GM18526 (cell line): ENCODE data around the gene DDR2.

Experiments
- POLR2A ChIP-seq: IDR thresholded peaks from 3 replicates; pipeline ENCODE4 v1.6.1; 2011; ENCODE audit not compliant: insufficient read length; ENCODE audit errors: extremely low read depth

Gene DDR2

DNA sequence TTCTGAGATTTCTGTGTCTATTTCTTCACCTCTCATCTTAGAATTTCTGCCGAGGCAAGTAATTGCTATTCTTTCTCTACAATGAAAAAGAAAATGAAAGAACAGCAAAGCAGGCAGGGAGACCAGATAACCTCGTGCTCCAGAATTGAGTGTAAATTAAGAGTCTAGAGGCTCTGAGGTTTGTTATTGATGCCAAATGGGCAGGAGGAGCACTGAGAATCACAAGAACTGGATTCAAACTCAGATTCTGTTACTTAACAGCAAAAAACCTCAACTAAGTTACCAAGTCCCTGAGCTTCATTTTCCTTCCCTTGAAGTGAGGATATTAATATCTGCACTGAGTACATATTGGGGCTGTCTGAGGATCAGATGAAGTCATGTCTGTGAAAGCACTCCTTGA lies 5.5 kb upstream of the DDR2 start:
- no peak for TF ChIP-seq POLR2A

DNA sequence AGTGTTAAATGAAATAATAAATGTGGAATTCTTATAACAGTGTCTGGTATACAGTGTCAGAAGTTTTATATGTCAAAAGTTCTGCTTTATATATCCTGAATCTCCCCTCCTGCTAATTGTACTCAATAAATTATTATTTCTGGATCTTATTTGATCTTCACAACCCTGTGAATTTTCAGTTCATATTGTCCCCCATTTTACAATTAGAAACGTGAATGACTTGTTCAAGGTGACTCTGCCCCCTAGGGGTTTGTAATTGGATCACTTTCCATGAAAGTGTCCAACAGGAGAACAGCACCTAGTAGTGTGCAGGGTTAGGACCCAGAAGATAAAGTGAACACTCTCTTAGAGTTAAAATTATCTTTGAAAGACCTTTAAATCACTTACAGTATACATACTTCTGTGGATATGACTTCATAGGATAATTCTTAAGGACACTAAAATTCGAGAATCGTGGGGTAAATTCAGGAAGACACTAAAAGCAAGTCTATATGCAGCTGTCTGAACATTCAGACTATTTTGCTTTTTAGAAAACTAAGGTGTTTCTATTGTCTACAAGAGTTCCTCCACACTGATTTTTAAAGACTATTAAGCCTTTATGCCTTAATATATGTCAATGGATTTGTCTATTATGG lies 4.5 kb upstream of the DDR2 start:
- no peak for TF ChIP-seq POLR2A

DNA sequence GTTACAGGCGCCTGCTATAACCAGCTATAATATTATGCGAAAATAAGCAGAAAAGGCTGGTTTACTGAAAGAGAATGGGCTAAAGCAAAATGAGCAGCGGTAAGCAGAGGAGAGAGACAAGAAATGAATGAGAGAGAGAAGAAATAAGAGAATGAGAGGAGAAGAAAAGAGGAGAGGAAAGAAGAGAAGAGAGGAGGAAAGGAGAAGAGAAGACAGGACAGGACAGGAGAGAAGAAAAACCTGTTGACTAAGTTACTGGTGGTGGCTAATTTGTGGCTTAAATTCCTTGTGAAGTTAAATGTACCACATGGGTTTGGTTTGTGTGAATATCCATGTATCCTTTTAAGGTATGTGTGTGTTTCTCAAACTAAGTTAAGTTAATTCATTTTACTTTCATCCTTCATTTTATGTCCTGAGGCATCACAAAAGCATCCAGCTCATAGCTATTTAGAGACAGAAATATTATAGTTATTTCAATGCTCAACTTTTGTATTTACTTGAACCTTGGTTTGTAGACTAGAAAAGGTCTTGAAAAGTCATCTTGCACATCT lies 3.1 kb upstream of the DDR2 start:
- no peak for TF ChIP-seq POLR2A

DNA sequence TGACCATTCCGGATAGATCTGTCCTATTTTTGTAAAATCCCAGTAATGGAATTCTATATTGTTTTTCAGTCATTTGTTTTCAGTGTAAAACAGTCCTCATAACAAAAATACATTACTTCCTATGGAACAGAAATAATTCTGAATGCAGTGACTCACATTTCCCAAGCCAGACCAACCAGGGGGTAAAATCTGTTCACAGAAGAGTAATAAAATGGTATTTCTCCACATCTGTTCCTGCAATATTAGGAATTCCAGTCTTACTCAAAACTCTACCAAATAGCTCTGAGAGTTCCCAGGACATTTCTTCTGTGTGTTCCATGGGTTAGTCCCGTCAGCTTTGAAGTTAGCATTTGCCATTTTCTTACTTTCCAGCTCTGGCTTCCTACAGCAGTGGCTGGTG lies 2.6 kb upstream of the DDR2 start:
- TF ChIP-seq POLR2A: no peak

DNA sequence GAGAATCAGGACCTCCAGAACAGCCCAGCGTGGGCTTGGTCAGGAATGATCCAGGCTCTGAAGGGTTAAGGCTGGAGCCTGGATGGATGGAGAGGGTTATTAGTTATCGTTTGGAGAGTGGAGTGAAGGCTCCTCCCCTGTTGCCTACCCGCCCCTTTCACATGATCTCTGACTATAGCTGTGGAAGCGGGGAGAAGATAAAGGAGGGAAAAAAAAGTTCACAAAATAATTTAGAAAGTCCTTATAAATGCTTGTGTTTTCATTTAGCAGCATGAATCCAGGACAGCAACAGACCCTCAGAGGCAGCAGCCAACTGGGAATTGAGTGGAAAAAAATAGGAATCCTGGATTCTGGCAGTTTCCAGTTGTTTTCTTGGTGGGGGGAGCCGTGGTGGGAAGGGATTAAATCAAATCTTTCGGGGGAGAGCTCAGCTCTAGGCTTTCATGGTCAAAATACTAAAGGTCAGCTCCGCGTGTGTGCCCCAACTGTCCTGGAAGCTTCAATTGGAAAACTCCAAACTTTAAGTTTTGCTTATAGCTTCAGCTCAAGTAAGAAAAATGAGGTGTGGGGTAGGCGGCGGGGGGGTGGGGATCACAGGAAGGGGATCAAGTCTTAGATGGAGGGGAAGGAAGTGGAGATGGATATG lies 595 bp upstream of the DDR2 start:
- no peak for TF ChIP-seq POLR2A

DNA sequence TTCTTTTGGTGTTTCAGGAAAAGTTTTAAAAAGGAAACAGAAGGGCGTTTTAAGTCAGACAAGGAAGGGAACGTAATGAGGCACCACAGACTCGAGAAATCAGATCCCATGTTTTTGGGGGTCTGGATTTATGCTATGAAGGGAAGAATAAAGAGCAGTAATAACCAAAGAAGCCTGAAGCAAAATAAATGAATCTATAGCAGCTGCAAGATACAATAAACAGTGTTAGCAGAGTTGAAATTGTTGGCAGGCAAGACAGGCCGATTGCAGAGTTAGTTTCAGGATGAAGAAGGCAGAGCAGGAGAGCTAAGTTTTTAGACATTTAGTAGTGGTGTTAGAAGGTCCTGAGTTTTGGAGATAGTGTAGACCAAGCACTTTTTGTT lies 425 bp downstream of the DDR2 start:
- TF ChIP-seq POLR2A: no peak

DNA sequence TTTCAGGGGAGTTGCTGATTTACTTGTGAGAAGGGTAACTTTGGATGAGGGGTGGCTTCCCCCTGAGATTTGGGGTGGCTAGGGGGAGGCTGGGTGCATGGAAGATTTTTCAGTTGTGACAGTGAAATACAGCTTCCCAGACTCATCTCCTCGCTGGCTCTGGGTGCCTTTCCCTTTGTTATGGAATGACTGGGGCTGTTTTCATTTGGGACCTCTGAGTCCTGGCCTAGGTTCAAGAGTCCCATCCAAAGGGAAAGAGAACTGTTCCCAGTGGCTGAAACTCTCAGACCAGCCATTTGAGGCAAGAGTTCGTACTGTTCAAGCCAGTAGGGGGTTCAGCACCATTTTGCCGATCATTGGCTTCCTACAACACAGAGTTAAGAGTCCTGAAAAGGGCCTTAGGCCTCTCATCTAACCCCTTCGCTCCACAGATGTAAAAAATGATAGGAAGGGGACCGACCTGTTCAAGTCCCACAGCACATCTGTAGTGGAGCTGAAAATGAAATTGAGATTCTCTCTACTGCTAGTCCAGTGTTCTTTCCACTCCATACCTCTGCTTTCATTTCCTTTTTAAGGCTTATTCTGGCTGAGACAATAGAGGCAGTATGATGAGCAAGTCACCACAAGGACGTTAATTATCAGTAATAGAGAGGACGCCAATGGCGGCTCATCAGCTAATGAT lies 958 bp downstream of the DDR2 start:
- TF ChIP-seq POLR2A: no peak

DNA sequence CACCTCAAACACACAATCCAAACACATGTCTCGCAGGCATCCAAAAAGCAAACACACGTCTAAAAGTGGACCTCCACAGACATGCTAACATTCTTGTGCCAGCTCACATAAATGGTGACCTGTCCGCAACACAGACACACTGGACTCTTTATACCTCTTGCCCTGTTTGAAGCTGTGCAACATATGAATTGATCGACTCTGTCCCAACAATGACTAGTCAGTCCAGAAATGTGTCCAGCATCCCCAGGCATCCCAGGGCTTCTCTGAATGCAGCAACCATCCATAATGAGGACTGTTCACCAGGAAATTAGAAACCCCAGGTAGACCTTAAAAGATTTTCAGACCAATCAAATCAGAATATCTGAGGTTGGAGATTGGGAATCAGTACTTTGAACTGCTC lies 3.2 kb downstream of the DDR2 start:
- TF ChIP-seq POLR2A: no peak

DNA sequence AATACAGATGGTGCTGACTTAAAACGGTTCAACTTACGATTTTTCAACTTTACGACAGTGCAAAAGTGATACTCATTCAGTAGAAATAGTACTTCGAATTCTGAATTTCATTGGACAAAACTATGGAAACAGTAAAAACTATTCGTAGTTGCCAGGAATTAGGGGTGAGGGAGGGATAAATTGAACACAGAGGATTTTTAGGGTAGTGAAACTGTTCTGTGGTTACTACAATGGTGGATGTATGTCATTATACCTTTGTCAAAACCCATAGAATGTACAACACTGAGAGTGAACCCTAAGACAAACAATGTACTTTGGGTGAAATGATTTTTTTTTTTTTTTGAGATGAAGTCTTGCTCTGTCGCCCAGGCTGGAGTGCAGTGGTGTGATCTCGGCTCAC lies 7.5 kb downstream of the DDR2 start:
- TF ChIP-seq POLR2A: no peak

DNA sequence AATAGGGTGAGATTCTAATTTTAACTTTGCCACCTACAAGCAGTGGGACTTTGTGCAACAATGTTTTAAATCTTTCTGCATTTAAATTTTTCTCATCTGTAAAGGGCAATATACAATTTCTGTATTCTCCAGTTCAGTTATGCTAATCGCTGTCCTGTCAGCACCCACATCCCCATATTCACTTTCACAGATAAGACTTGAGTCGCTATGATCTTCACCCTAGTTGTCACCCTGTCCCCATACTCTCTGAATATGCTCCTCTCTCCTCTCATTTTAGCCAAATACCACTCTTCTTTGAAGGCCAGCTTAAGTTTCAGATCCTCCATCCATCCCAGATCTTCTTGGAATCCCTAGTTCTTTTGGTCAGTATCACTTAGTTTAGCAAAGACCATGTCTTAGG lies 8.8 kb downstream of the DDR2 start:
- TF ChIP-seq POLR2A: no peak

DNA sequence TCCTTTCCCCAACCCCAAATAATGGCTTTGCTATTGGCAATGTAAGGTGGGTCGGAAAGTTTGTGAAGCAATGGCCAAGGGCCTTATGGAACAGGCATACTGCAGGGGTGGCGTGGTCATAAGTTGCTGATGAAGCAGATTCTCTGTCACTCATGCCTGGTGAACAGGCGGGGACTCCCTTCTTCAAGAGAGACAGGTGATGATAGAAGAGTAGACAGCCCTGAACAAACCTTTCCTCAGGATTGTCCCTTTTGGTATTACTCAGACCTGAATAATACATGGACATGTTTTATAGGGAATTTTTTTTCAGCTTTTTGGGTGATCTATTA lies 12.7 kb downstream of the DDR2 start:
- no peak for TF ChIP-seq POLR2A

DNA sequence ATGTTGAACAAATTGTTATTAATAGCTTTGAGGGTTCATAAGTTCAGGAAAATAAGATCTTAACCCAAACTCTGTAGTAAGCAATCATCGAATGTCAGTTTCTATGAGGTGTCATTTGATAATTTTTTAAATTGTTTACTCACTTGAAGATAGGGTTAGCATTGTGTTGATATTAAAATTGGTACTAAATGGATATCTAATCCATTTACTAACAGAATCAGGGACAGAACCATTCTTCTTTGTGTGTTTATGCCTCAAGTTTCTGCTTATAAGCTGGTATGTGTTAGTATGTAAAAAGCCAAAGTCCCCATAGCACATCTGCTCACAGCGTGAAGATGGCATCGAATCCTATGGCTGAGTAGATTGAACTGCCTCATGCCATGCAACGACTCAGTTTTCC lies 13.4 kb downstream of the DDR2 start:
- TF ChIP-seq POLR2A: no peak

DNA sequence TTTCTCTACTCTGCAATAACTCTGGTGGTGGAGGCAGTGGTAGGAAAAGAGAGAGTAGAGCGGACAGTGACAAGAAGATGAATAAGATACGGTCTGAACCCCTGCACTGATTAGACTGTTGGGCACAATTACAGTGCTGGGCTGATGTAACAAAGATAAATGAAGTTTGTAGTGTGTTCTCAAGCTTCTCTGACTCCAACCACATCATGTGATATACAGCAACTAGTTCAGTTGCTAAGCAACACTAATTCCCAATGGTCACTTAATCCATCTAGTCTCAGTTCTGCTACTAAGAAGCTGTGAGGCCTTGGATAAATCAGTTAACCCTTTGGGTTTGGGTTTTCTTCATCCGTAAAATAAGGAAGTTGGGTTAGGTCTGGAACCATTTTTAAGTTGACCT lies 17.3 kb downstream of the DDR2 start:
- TF ChIP-seq POLR2A: no peak

DNA sequence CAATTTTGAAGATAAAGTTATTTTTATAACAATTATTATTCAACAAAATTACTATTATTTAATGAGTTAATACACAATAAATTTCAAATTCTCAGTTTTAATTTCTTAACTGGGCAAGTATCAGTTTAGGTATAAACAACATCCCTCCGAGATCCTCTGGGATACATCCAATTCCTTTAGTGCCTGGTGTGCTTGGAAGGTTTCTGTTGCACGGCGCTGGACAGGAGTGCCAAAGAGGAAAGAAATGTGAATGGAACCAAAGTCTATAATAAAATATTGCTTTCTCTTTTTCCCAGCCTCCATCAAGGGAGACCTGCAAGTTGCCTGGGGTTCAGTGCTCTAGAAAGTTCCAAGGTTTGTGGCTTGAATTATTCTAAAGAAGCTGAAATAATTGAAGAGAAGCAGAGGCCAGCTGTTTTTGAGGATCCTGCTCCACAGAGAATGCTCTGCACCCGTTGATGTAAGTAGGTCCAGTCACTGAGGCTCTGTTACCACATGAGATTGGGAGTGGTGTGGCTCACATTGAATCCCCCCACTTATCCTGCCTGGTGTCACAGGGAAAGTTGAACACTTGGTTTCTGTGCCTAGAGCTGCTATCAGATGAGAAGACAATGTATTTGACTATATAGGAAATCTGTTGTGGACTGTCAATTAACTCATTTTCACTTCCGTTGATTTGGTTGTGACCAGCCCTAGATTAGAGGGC lies 22.8 kb downstream of the DDR2 start:
- no peak for TF ChIP-seq POLR2A

DNA sequence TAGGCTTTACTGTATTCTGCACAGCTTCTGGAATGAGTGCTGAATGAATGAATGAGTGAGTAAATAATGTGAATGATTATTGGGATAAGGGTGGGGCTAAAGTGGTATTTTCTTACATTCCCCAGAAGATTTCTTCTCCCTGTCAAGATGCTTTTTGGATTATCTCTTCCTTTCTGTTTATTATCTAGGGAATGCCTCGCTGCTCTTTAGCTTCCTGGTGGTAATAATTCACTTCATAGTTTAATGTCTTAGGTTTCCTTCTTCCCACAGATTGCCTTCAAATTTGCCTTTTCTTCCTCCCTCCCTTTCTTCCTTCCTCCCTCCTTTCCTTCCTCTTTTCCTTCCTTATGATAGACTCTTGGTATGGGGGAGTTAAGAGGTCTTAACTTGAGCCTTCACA lies 24.0 kb downstream of the DDR2 start:
- TF ChIP-seq POLR2A: no peak

DNA sequence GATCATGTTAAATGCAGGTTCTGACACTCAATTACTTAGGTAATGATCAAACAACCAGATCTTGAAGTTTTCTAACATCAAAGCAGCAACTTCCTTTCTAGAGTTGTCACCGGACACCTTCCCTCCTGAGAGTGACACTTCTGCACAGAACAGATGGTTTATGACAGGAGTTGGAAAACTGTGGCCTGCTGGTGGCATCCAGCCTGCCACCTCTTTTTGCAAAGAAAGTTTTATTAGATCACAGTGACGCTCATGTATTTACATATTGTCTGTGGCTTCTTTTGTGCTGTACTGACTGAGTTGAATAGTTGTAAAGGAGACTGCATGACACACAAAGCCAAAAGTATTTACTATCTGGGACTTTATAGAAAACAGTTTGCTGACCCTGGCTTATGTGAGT lies 28.3 kb downstream of the DDR2 start:
- no peak for TF ChIP-seq POLR2A
